ENCODE results near the gene FER1L5. TPM values are rescaled to one million over a fixed set of nuclear protein-coding genes. Genes with fewer than 3 reads are reported as not detected.

The FER1L5 gene
- total and polyA plus RNA-seq, 9 of the 15 experiments (the other 6 are each of a cell fraction or from before 2014, with no cell fraction given): 0.01 TPM; not detected in 6

- Histone ChIP-seq H3K27ac (ENCODE audit: extremely low read depth, low read depth, low read length) (no peak overlapping the region), H3K4me1 (replicated peaks in 1 of 2; ENCODE audit: control insufficient read depth in 2 of 2, insufficient read depth in 2 of 2, low read length in 2 of 2) (peaks cover 1 to 29% of the 10 kb centered on the region in 2 experiments; a peak in 4 of 5 replicates), H2AFZ (ENCODE audit: low read depth, low read length) (no peak overlapping the region), H3K9ac (ENCODE audit: insufficient read depth in 1 of 2, low read depth in 2 of 2, low read length in 2 of 2) (no peak overlapping the region), H3K9me3 (replicated peaks; ENCODE audit: control insufficient read depth, insufficient read depth, low read depth, low read length) (no peaks in the 10 kb centered on the region), H3K4me3 (no peak overlapping the region), H3K79me2 (ENCODE audit: control insufficient read depth, insufficient read depth, low read length) (no peaks in the 10 kb centered on the region), H3K27me3 (ENCODE audit: control insufficient read depth in 2 of 2, insufficient read depth in 2 of 2, low read length in 2 of 2) (peaks cover 4 to 8% of the 10 kb centered on the region in 2 experiments; a peak in 3 of 5 replicates), H4K20me1 (replicated peaks; ENCODE audit: control insufficient read depth, insufficient read depth, low read length) (0 out of 2 replicates have a peak, but pooled peaks cover 7% of the 10 kb centered on the region), H3K36me3 (ENCODE audit: control insufficient read depth, insufficient read depth, low read length) (no peaks in the 10 kb centered on the region), H3K9me1 (ENCODE audit: control insufficient read depth, insufficient read depth, low read length) (peaks cover 5% of the 10 kb centered on the region), H3K4me2 (ENCODE audit: insufficient read depth, low read length) (no peak overlapping the region)
- no peak for FAIRE-seq
- TF ChIP-seq CREM (IDR thresholded peaks at IDR 0.05; ENCODE audit: low read depth): no peak
- TF ChIP-seq ARNT (IDR thresholded peaks at IDR 0.05): no peak
- no peak for TF ChIP-seq NCOA4 (IDR thresholded peaks at IDR 0.05; ENCODE audit: partially characterized antibody)
- no peak for TF ChIP-seq KLF16 (IDR thresholded peaks at IDR 0.05)
- no peak for TF ChIP-seq NFE2L1 (tag; IDR thresholded peaks at IDR 0.05; ENCODE audit: borderline replicate concordance, low read depth)
- no peak for TF ChIP-seq RFX1 (IDR thresholded peaks at IDR 0.05)
- TF ChIP-seq ZNF75A (CRISPR knock-in tag; IDR thresholded peaks at IDR 0.05): no peak
- no peak for TF ChIP-seq FOXP1 (CRISPR knock-in tag; IDR thresholded peaks at IDR 0.05)
- in situ Hi-C loops (cut with MboI): no loop called here
- ATAC-seq: no peak
- DNase-seq (ENCODE audit: extremely low read depth in 1 of 4, low spot score in 3 of 4): no peak
- BruUV-seq (replicated peaks): no TSS peak
- intact Hi-C loops (cut with micrococcal nuclease): no loop called here
- WGBS (ENCODE audit: insufficient coverage, low coverage, missing lambda C conversion rate): 43% methylated on average over 22 of the region's 30 CpGs
- ChIA-PET CTCF (ENCODE audit: low intra/inter-chr PET ratio) (no interaction called here), POLR2A (interaction anchor here (1.2 kb wide), 1 partner anchor 11 kb away, joined by 4 read pairs; no protein-coding TSS in a partner anchor)
Observed at GRCh38 chr2:96691022-96691612, 48.6 kb downstream of the FER1L5 start.
